ENCODE measurements around the gene ADAM22. TPM values are rescaled to one million over a fixed set of nuclear protein-coding genes. Genes with fewer than 3 reads are reported as not detected.

Gene ADAM22
- total RNA-seq, 2 donors from 2014 or later, result 1.0 to 3.6 TPM

DNA sequence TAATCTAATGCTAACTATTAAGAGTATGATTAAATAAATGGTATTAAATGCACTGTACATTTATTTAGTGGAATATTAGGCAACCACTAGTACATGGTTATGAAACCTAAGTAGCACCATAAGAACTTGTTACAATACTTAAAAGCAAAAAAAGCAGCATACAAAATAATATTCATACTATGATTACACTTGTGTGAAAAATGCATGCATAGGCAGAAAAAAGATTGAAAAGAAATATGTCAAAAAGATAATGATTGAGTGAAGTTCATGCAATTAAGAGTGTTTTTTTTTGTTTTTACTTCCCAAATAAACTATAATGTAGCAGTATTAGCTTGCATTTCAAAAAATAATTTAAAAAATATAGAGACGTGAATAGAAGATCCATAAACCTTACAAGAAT, 305.8 kb downstream of the ADAM22 start:
- DNase-seq, result no peak
- intact Hi-C loops (cut with DNase I), result loop anchor here (10.0 kb wide), 1 partner anchor 1385 kb away; no protein-coding TSS in a partner anchor

DNA sequence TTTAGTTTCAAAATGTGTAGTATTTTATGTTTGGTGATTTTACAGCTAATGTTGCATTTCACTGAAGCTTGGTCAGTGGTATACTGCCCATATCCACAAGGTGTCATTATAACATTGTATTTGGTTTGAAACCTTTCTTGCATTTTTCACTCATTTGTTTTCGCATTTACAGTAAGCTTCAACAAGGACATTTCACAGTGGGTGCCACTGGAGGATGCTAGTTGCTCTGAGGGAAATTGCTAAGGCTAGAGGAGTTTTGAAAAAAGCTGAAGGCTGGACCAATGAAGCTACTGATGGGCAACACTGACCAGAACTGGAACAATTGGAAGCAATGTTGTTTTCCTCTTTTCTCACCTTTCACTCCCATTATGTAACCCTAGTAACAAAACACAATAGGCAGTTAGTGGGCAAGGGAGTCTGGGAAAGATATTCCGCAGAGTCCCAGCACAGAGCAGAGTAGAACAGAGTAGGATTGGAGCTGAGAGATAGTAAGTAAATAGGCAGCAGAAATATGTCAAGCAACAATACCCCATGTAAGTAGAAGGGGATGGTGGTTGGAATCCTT, 309.4 kb downstream of the ADAM22 start:
- intact Hi-C loops (cut with DNase I), result loop anchor here (10.0 kb wide), 1 partner anchor 1381 kb away; no protein-coding TSS in a partner anchor
- ATAC-seq, result peak; percentile 92
- DNase-seq, result peak in 2 of 4 donors; percentile 22 to 46
- no peak overlapping the region for H3K27ac ChIP-seq
- H3K27me3 ChIP-seq, result no peaks in the 10 kb centered on the region
- no peak for TF ChIP-seq POLR2A (IDR thresholded peaks at IDR 0.05)
- TF ChIP-seq, protein P1, sequence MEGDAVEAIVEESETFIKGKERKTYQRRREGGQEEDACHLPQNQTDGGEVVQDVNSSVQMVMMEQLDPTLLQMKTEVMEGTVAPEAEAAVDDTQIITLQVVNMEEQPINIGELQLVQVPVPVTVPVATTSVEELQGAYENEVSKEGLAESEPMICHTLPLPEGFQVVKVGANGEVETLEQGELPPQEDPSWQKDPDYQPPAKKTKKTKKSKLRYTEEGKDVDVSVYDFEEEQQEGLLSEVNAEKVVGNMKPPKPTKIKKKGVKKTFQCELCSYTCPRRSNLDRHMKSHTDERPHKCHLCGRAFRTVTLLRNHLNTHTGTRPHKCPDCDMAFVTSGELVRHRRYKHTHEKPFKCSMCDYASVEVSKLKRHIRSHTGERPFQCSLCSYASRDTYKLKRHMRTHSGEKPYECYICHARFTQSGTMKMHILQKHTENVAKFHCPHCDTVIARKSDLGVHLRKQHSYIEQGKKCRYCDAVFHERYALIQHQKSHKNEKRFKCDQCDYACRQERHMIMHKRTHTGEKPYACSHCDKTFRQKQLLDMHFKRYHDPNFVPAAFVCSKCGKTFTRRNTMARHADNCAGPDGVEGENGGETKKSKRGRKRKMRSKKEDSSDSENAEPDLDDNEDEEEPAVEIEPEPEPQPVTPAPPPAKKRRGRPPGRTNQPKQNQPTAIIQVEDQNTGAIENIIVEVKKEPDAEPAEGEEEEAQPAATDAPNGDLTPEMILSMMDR (IDR thresholded peaks at IDR 0.05), result peak; percentile 31 to 96 (median 85)
- H3K4me1 ChIP-seq, result no peaks in the 10 kb centered on the region
- no peak overlapping the region for H3K4me3 ChIP-seq
- 17% methylated on average over 2 of the region's 2 CpGs for WGBS, 2 donors
- H3K9me3 ChIP-seq, result no peaks in the 10 kb centered on the region
- no peaks in the 10 kb centered on the region for H3K36me3 ChIP-seq (replicated peaks in 1 of 2; ENCODE audit: insufficient read depth in 1 of 2, low read depth in 2 of 2)

More for the DNA sequence above, 305.8 kb downstream of the ADAM22 start:
- no peak overlapping the region for H3K4me3 ChIP-seq
- H3K36me3 ChIP-seq (replicated peaks in 1 of 2; ENCODE audit: insufficient read depth in 1 of 2, low read depth in 2 of 2), result no peaks in the 10 kb centered on the region
- no peak for ATAC-seq
- no peak overlapping the region for H3K27ac ChIP-seq
- H3K4me1 ChIP-seq, result no peaks in the 10 kb centered on the region
- TF ChIP-seq POLR2A (IDR thresholded peaks at IDR 0.05), result no peak
- TF ChIP-seq, protein P1 (IDR thresholded peaks at IDR 0.05), result no peak
- 85 to 89% methylated on average over 1 of the region's 1 CpG for WGBS, 2 donors
- H3K9me3 ChIP-seq, result no peaks in the 10 kb centered on the region
- H3K27me3 ChIP-seq, result no peaks in the 10 kb centered on the region

DNA sequence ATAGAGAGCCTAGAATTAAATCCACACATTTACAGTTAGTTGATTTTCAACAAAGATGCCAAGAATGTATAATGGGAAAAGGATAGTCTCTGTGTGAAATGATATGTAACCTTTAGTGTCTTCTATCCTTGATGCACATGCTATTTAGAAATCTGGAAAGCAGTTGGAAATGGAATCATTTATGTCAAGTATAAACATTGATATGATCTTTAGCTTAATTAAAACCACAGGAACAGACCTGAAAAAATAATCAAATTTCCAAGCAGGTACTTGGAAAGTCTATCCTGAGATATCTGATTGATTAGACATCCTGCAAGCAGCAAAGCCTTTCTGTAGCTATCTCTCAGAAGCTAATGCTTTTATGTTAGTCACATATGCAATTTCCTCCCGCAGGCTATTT, 310.2 kb downstream of the ADAM22 start:
- intact Hi-C loops (cut with DNase I), result loop anchor here (10.0 kb wide), 1 partner anchor 1381 kb away; no protein-coding TSS in a partner anchor
- H3K27me3 ChIP-seq, result no peaks in the 10 kb centered on the region

More for the DNA sequence above, 310.2 kb downstream of the ADAM22 start:
- TF ChIP-seq, protein P1 (IDR thresholded peaks at IDR 0.05), result no peak
- no peak for TF ChIP-seq POLR2A (IDR thresholded peaks at IDR 0.05)
- 76 to 81% methylated on average over 1 of the region's 1 CpG for WGBS, 2 donors
- Histone ChIP-seq H3K4me3 (no peak overlapping the region), H3K36me3 (replicated peaks in 1 of 2; ENCODE audit: insufficient read depth in 1 of 2, low read depth in 2 of 2) (no peaks in the 10 kb centered on the region), H3K9me3 (no peaks in the 10 kb centered on the region), H3K4me1 (no peaks in the 10 kb centered on the region), H3K27ac (no peak overlapping the region)
- DNase-seq (no peak), ATAC-seq (no peak)

Other genes with a start within 250 kb of the ADAM22 start
- 10 to 100 TPM; 11.2 to 33.3 TPM for gene SLC25A40, start 57.9 kb upstream of the ADAM22 start, total RNA-seq
- gene DBF4, start 57.8 kb upstream of the ADAM22 start, total RNA-seq, result 1 to 10 TPM; 4.3 to 8.6 TPM